Measurements from ENCODE around the gene CRIP2. TPM values are rescaled to one million over a fixed set of nuclear protein-coding genes. Genes with fewer than 3 reads are reported as not detected.

CRIP2 gene
- total and polyA plus RNA-seq, 2 of the 13 experiments (the other 11 are each of a cell fraction or from before 2014, with no cell fraction given), result 31.6 to 37.9 TPM

DNA sequence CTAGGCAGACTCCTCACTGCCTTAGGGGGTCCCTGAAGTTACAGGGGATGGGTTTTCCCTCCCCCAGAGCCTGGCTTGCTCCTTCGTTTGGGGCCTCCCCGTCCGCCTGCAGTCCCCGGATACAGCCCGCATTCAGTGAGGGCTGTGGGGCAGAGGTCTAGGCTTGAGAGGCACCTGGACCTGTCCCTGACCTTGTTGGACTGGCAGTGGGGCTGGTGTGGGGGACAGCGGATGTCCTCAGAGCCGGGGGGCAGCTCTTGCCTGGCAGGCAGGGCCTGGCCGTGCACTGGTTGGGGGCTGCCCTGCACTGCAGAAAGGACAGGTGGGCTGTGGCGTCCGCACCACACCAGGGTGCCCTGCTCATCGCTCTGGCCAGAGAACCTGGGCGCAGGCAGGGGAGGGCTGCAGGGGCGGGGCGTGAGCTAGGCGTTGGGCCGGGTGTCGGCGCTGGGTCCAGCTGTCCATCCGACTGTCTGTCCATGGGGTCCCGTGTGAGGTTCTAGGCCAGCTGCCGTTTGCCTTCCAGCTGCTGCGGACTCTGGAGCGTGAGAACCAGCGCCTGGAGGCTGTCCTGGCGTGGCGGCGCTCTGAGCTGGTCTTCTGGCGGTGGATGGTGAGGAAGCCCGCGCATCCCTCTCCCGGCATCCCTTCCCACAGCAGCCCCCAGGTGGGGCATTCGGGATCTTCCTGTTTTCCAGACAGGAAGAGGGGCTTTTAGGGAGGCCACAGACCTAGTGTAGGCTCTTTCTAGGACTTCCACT lies 22.4 kb downstream of the CRIP2 start (continued):
- TF ChIP-seq, protein P1, sequence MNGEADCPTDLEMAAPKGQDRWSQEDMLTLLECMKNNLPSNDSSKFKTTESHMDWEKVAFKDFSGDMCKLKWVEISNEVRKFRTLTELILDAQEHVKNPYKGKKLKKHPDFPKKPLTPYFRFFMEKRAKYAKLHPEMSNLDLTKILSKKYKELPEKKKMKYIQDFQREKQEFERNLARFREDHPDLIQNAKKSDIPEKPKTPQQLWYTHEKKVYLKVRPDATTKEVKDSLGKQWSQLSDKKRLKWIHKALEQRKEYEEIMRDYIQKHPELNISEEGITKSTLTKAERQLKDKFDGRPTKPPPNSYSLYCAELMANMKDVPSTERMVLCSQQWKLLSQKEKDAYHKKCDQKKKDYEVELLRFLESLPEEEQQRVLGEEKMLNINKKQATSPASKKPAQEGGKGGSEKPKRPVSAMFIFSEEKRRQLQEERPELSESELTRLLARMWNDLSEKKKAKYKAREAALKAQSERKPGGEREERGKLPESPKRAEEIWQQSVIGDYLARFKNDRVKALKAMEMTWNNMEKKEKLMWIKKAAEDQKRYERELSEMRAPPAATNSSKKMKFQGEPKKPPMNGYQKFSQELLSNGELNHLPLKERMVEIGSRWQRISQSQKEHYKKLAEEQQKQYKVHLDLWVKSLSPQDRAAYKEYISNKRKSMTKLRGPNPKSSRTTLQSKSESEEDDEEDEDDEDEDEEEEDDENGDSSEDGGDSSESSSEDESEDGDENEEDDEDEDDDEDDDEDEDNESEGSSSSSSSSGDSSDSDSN (CRISPR knock-in tag; IDR thresholded peaks at IDR 0.05), result no peak; the same call in 1 of the 2 replicates
- TF ChIP-seq RAD21 (CRISPR knock-in tag; IDR thresholded peaks at IDR 0.05) (no peak), HMGA1 (CRISPR knock-in tag; conservative IDR thresholded peaks at IDR 0.05) (no peak), CEBPB (IDR thresholded peaks at IDR 0.05; ENCODE audit: borderline replicate concordance, low read depth, low read length) (no peak), ZNF629 (CRISPR knock-in tag; conservative IDR thresholded peaks at IDR 0.05) (no peak), ZNF790 (CRISPR knock-in tag; IDR thresholded peaks at IDR 0.05; ENCODE audit: borderline replicate concordance) (no peak), NFATC3 (CRISPR knock-in tag; IDR thresholded peaks at IDR 0.05) (no peak), ZNF3 (CRISPR knock-in tag; IDR thresholded peaks at IDR 0.05) (no peak), ZNF572 (CRISPR knock-in tag; IDR thresholded peaks at IDR 0.05) (no peak; the same call in 1 of the 2 replicates), GABPB1 (CRISPR knock-in tag; IDR thresholded peaks at IDR 0.05) (0 out of 2 replicates have a peak, but pooled peaks have one; percentile 10), ZMYM2 (CRISPR knock-in tag; IDR thresholded peaks at IDR 0.05) (no peak), SNAPC2 (CRISPR knock-in tag; IDR thresholded peaks at IDR 0.05) (0 out of 2 replicates have a peak, but pooled peaks have one; percentile 57), SP4 (CRISPR knock-in tag; IDR thresholded peaks at IDR 0.05) (no peak), TBL1XR1 (IDR thresholded peaks at IDR 0.05; ENCODE audit: borderline replicate concordance, low read length, partially characterized antibody) (no peak), POLR2AphosphoS2 (IDR thresholded peaks at IDR 0.05; ENCODE audit: low read depth, low read length) (no peak), RXRA (CRISPR knock-in tag; IDR thresholded peaks at IDR 0.05) (no peak), ZNF562 (CRISPR knock-in tag; IDR thresholded peaks at IDR 0.05; ENCODE audit: borderline replicate concordance) (no peak), HNRNPK (IDR thresholded peaks at IDR 0.05; ENCODE audit: low read depth, low read length, poor library complexity, severe bottlenecking) (peak; percentile 22), MTF1 (CRISPR knock-in tag; IDR thresholded peaks at IDR 0.05) (no peak), SOX13 (IDR thresholded peaks at IDR 0.05) (no peak), SOX13 (CRISPR knock-in tag; conservative IDR thresholded peaks at IDR 0.05 in 1 of 2, IDR thresholded peaks at IDR 0.05 in 1 of 2) (no peak), CAMTA2 (CRISPR knock-in tag; IDR thresholded peaks at IDR 0.05; ENCODE audit: borderline replicate concordance) (no peak), SSRP1 (CRISPR knock-in tag; IDR thresholded peaks at IDR 0.05) (no peak)
- TF ChIP-seq, protein P2, sequence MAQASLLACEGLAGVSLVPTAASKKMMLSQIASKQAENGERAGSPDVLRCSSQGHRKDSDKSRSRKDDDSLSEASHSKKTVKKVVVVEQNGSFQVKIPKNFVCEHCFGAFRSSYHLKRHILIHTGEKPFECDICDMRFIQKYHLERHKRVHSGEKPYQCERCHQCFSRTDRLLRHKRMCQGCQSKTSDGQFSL (CRISPR knock-in tag; IDR thresholded peaks at IDR 0.05), result no peak
- TF ChIP-seq, protein P3, sequence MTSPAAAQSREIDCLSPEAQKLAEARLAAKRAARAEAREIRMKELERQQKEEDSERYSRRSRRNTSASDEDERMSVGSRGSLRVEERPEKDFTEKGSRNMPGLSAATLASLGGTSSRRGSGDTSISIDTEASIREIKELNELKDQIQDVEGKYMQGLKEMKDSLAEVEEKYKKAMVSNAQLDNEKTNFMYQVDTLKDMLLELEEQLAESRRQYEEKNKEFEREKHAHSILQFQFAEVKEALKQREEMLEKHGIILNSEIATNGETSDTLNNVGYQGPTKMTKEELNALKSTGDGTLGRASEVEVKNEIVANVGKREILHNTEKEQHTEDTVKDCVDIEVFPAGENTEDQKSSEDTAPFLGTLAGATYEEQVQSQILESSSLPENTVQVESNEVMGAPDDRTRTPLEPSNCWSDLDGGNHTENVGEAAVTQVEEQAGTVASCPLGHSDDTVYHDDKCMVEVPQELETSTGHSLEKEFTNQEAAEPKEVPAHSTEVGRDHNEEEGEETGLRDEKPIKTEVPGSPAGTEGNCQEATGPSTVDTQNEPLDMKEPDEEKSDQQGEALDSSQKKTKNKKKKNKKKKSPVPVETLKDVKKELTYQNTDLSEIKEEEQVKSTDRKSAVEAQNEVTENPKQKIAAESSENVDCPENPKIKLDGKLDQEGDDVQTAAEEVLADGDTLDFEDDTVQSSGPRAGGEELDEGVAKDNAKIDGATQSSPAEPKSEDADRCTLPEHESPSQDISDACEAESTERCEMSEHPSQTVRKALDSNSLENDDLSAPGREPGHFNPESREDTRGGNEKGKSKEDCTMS (CRISPR knock-in tag; conservative IDR thresholded peaks at IDR 0.05), result no peak
- TF ChIP-seq, protein P4, sequence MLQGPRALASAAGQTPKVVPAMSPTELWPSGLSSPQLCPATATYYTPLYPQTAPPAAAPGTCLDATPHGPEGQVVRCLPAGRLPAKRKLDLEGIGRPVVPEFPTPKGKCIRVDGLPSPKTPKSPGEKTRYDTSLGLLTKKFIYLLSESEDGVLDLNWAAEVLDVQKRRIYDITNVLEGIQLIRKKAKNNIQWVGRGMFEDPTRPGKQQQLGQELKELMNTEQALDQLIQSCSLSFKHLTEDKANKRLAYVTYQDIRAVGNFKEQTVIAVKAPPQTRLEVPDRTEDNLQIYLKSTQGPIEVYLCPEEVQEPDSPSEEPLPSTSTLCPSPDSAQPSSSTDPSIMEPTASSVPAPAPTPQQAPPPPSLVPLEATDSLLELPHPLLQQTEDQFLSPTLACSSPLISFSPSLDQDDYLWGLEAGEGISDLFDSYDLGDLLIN (CRISPR knock-in tag; IDR thresholded peaks at IDR 0.05; ENCODE audit: borderline replicate concordance), result no peak

Data from HepG2 (cell line).